CD8-positive, alpha-beta memory T cell (primary cell): ENCODE results near the gene KHDC4. TPM values are rescaled to one million over a fixed set of nuclear protein-coding genes. Genes with fewer than 3 reads are reported as not detected.

ENCODE experiments used
- CTCF ChIA-PET: fragments of 350-600 bp; sonication (Branson Sonifier 250); formaldehyde crosslinking; loops from one replicate; lab custom pipeline; 2021; ENCODE audit warnings: antibody characterized with exemption; lab: Charles Lee
- POLR2A ChIA-PET: fragments of 350-600 bp; sonication (Branson Sonifier 250); formaldehyde crosslinking; loops from one replicate; lab custom pipeline; 2021; ENCODE audit warnings: antibody characterized with exemption; lab: Charles Lee
- DNase-seq, 5 donors: peaks; one replicate each; pipeline versions ENCODE4 v3.0.0 to v3.0.0-alpha.2; 2020 to 2022; ENCODE audit warnings: mixed read lengths in 1 of 5
- H3K27ac ChIP-seq: one replicate; pipeline ENCODE4 v1.7.0; 2013; ENCODE audit warnings: low read depth, mild to moderate bottlenecking, low read length, moderate library complexity
- H3K27me3 ChIP-seq: 2 replicates; pipeline ENCODE4 v1.7.0; 2013; ENCODE audit warnings: low read length, mild to moderate bottlenecking; ENCODE audit not compliant: insufficient read depth, poor library complexity, severe bottlenecking
- H3K36me3 ChIP-seq: 2 replicates; pipeline ENCODE4 v1.7.0; 2013; ENCODE audit warnings: mild to moderate bottlenecking, low read length, moderate library complexity; ENCODE audit not compliant: insufficient read depth
- H3K4me1 ChIP-seq: 2 replicates; pipeline ENCODE4 v1.7.0; 2013; ENCODE audit warnings: mild to moderate bottlenecking, low read length, moderate library complexity; ENCODE audit not compliant: insufficient read depth
- H3K4me3 ChIP-seq: 2 replicates; pipeline ENCODE4 v1.7.0; 2013; ENCODE audit warnings: mild to moderate bottlenecking, low read length
- H3K9me3 ChIP-seq: 2 replicates; pipeline ENCODE4 v1.7.0; 2013; ENCODE audit warnings: mild to moderate bottlenecking, low read length
- H3K27ac Mint-ChIP-seq, 8 donors: one replicate each; pipeline ENCODE4 v1.8.0; 2020 to 2021; ENCODE audit warnings: mixed read lengths in 8 of 8, mild to moderate bottlenecking in 6 of 8, inconsistent platforms in 3 of 8, moderate library complexity in 3 of 8
- H3K27me3 Mint-ChIP-seq, 2 donors: one replicate each; pipeline ENCODE4 v1.8.0; 2020 to 2021; ENCODE audit warnings: mixed read lengths in 2 of 2, mild to moderate bottlenecking in 1 of 2, moderate library complexity in 1 of 2
- H3K36me3 Mint-ChIP-seq, 3 donors: one replicate each; pipeline ENCODE4 v1.8.0; 2020 to 2021; ENCODE audit warnings: mixed read lengths in 3 of 3, inconsistent platforms in 1 of 3, mild to moderate bottlenecking in 1 of 3
- H3K4me1 Mint-ChIP-seq, 3 donors: one replicate each; pipeline ENCODE4 v1.8.0; 2020 to 2021; ENCODE audit warnings: mixed read lengths in 3 of 3, inconsistent platforms in 1 of 3, mild to moderate bottlenecking in 1 of 3
- H3K4me3 Mint-ChIP-seq, 7 donors: one replicate each; pipeline ENCODE4 v1.8.0; 2020 to 2021; ENCODE audit warnings: mixed read lengths in 7 of 7, mild to moderate bottlenecking in 6 of 7, moderate library complexity in 4 of 7, inconsistent platforms in 2 of 7
- H3K9me3 Mint-ChIP-seq, 5 donors: one replicate each; pipeline ENCODE4 v1.8.0; 2020 to 2022; ENCODE audit warnings: mixed read lengths in 5 of 5, mild to moderate bottlenecking in 3 of 5, moderate library complexity in 2 of 5, inconsistent platforms in 1 of 5
- polyA plus RNA-seq: library from polyadenylated mRNA; unstranded; fragments of 300-500 nt; fragmentation: Illumina TruSeq; gene quantifications from one replicate; pipeline ENCODE4 v1.2.3, GENCODE V29; 2021
- total RNA-seq, 2 experiments: library from RNA; stranded (reverse); gene quantifications; one replicate each; pipeline ENCODE4 v1.2.3, GENCODE V29; 2021

The KHDC4 gene
- total and polyA plus RNA-seq, 3 experiments from 2014 or later = 8.2 to 61.2 (median 58.8) TPM

DNA sequence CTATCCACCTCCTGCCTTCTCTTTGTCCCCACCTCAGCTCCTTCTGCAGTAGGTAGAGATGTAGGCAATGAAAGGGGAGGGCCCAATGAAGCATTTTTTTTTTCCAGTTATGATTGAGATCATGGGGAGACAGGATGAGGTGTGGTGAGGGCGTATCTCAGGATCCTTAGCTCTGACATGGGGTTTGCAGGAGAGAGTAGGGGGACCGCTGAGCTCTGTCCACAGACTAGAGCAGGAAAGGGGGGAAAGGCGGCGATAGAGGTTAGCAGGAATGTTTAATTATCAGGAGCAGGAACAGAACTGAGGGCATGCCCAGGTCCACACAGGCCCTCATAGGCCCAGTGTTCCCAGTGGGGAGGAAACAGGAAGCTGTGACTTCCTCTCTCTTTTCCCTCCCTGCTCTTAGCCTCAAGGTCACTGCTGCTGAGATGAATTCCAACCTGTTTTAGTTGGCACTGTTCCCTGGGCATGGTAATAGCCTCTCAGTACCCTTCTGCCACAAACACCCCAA is 6.3 kb upstream of the KHDC4 start:
- peaks cover 32% of the 10 kb centered on the region for H3K4me1 ChIP-seq
- H3K4me3 ChIP-seq = no peak overlapping the region
- Mint-ChIP-seq H3K36me3 (no peaks in the 10 kb centered on the region), H3K9me3 (no peaks in the 10 kb centered on the region), H3K27ac (peak overlapping the region; percentile 1 to 85 (median 72)), H3K4me1 (peaks cover 29 to 48% (median 38%) of the 10 kb centered on the region in 3 donors), H3K4me3 (peak overlapping the region in 1 of 7 donors; percentile 11), H3K27me3 (no peaks in the 10 kb centered on the region)
- no peaks in the 10 kb centered on the region for H3K36me3 ChIP-seq
- H3K27me3 ChIP-seq = no peaks in the 10 kb centered on the region
- ChIA-PET POLR2A (interaction anchor here (0.8 kb wide), 1 partner anchor 36 kb away, joined by 3 read pairs; no protein-coding TSS in a partner anchor), CTCF (interaction anchor here (0.9 to 3.7 kb wide), 2 partner anchors 36 to 50 kb away, joined by 3 to 44 read pairs; no protein-coding TSS in a partner anchor)
- H3K27ac ChIP-seq = no peak overlapping the region
- DNase-seq = no peak
- no peaks in the 10 kb centered on the region for H3K9me3 ChIP-seq

DNA sequence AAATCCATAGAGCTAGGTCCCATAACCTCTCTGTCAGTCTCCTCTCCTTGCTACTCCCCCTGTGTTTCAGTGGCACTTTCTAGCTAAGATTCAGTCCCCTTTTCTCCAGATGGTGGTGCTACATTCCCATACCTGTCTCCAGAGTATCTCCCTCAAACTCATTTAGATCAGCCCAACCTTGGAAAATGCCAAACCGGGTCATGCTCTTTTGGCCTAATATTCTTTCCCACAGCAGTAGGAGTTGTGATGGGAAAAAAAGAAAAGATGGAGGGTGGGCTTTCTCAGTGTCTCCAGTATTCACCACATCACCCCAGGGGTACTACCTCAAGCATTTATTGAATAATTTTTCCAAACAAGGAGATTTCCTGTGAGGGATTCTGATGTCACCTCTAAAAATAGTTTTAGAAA is 4.0 kb upstream of the KHDC4 start:
- Mint-ChIP-seq H3K27me3 (no peaks in the 10 kb centered on the region), H3K9me3 (no peaks in the 10 kb centered on the region), H3K27ac (peak overlapping the region in 1 of 8 donors; percentile 73), H3K36me3 (no peaks in the 10 kb centered on the region), H3K4me1 (peaks cover 24 to 33% (median 29%) of the 10 kb centered on the region in 3 donors), H3K4me3 (peak overlapping the region in 2 of 7 donors; percentile 25 to 40)
- CTCF ChIA-PET = interaction anchor here (0.6 to 3.7 kb wide), 19 partner anchors 8 to 128 kb away, joined by 3 to 44 read pairs (median 4); partner anchors contain the start of gene ARHGEF2
- DNase-seq = peak in 2 of 5 donors; percentile 26 to 48
- H3K36me3 ChIP-seq = no peaks in the 10 kb centered on the region
- no peak overlapping the region for H3K4me3 ChIP-seq
- no peaks in the 10 kb centered on the region for H3K9me3 ChIP-seq
- H3K27ac ChIP-seq = no peak overlapping the region
- peaks cover 32% of the 10 kb centered on the region for H3K4me1 ChIP-seq
- no peaks in the 10 kb centered on the region for H3K27me3 ChIP-seq
- POLR2A ChIA-PET = interaction anchor here (0.6 to 1.0 kb wide), 3 partner anchors 8 to 51 kb away, joined by 3 to 5 read pairs (median 4); partner anchors contain the start of gene ARHGEF2

- H3K27ac Mint-ChIP-seq = peak overlapping the region in 2 of 8 donors; percentile 27 to 86
- POLR2A ChIA-PET = interaction anchor here (0.5 to 2.5 kb wide), 9 partner anchors 10 to 241 kb away, joined by 3 to 26 read pairs (median 8); partner anchors contain the start of gene ARHGEF2
- DNase-seq = no peak
- H3K4me3 Mint-ChIP-seq = peak overlapping the region in 2 of 7 donors; percentile 38 to 47
- peaks cover 45% of the 10 kb centered on the region for H3K4me1 ChIP-seq
- H3K36me3 ChIP-seq = peaks cover 27% of the 10 kb centered on the region
- peaks cover 8 to 31% (median 9%) of the 10 kb centered on the region in 3 donors for H3K4me1 Mint-ChIP-seq
- no peaks in the 10 kb centered on the region for H3K9me3 ChIP-seq
- H3K4me3 ChIP-seq = peak overlapping the region; percentile 96
- no peaks in the 10 kb centered on the region for H3K27me3 Mint-ChIP-seq
- H3K36me3 Mint-ChIP-seq = peaks cover 0 to 26% (median 0%) of the 10 kb centered on the region in 3 donors
- H3K27ac ChIP-seq = peak overlapping the region; percentile 97
- CTCF ChIA-PET = interaction anchor here (0.7 to 2.4 kb wide), 8 partner anchors 8 to 131 kb away, joined by 3 to 19 read pairs (median 5); partner anchors contain the start of gene UBQLN4
- H3K9me3 Mint-ChIP-seq = no peaks in the 10 kb centered on the region
- no peaks in the 10 kb centered on the region for H3K27me3 ChIP-seq
Observed at GRCh38 chr1:155934936-155935590, 850 bp upstream of the KHDC4 start.

GRCh38 chr1:155933591-155934096 is 569 bp downstream of the KHDC4 start:
- H3K36me3 ChIP-seq = peaks cover 36% of the 10 kb centered on the region
- peak in 1 of 5 donors; percentile 15 for DNase-seq
- ChIA-PET POLR2A (interaction anchor here (0.6 to 2.5 kb wide), 6 partner anchors 13 to 349 kb away, joined by 3 to 26 read pairs (median 6); partner anchors contain the start of genes ARHGEF2 and SMG5), CTCF (interaction anchor here (0.6 to 2.4 kb wide), 8 partner anchors 11 to 395 kb away, joined by 3 to 19 read pairs (median 5); no protein-coding TSS in a partner anchor)
- H3K4me1 Mint-ChIP-seq = peaks cover 14 to 35% (median 15%) of the 10 kb centered on the region in 3 donors
- H3K9me3 Mint-ChIP-seq = no peaks in the 10 kb centered on the region
- H3K27me3 Mint-ChIP-seq = no peaks in the 10 kb centered on the region
- H3K36me3 Mint-ChIP-seq = peaks cover 0 to 35% (median 5%) of the 10 kb centered on the region in 3 donors
- no peaks in the 10 kb centered on the region for H3K27me3 ChIP-seq
- peak overlapping the region in 1 of 8 donors; percentile 61 for H3K27ac Mint-ChIP-seq
- peak overlapping the region; percentile 96 for H3K4me3 ChIP-seq
- H3K9me3 ChIP-seq = no peaks in the 10 kb centered on the region
- peak overlapping the region; percentile 97 for H3K27ac ChIP-seq
- H3K4me1 ChIP-seq = peaks cover 42% of the 10 kb centered on the region
- H3K4me3 Mint-ChIP-seq = no peak overlapping the region

DNA sequence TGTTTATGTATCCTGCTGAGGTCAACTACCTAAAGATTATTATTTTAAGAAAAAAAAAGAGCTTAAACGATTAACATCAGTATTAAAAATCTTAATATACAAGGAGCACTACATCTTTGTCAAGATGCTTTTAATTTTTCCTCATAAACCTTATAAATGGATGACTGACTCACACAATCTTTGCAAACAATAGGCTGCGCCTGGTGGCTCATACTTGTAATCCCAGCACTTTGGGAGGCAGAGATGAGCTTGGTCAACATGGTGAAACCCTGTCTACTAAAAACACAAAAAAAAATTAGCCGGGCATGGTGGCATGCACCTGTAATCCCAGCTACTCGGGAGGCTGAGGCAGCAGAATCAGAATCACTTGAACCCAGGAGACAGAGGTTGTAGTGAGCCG is 1.7 kb downstream of the KHDC4 start:
- no peak overlapping the region for H3K27ac ChIP-seq
- H3K4me1 Mint-ChIP-seq = peaks cover 8 to 31% (median 8%) of the 10 kb centered on the region in 3 donors

GRCh38 chr1:155932081-155932480 is 2.1 kb downstream of the KHDC4 start:
- POLR2A ChIA-PET = interaction anchor here (1.1 to 1.3 kb wide), 2 partner anchors 14 to 34 kb away, joined by 3 to 4 read pairs; no protein-coding TSS in a partner anchor
- H3K36me3 ChIP-seq = peaks cover 47% of the 10 kb centered on the region
- H3K27ac Mint-ChIP-seq = peak overlapping the region in 6 of 8 donors; percentile 21 to 58 (median 42)

More for the DNA sequence above, 1.7 kb downstream of the KHDC4 start:
- peaks cover 0 to 45% (median 7%) of the 10 kb centered on the region in 3 donors for H3K36me3 Mint-ChIP-seq
- Histone ChIP-seq H3K4me1 (peaks cover 42% of the 10 kb centered on the region), H3K27me3 (no peaks in the 10 kb centered on the region), H3K36me3 (peaks cover 43% of the 10 kb centered on the region), H3K9me3 (no peaks in the 10 kb centered on the region), H3K4me3 (no peak overlapping the region)
- H3K4me3 Mint-ChIP-seq = peak overlapping the region; percentile 32 to 65 (median 62)
- CTCF ChIA-PET = interaction anchor here (1.3 to 3.1 kb wide), 2 partner anchors 14 to 57 kb away, joined by 3 to 6 read pairs; no protein-coding TSS in a partner anchor
- no peaks in the 10 kb centered on the region for H3K27me3 Mint-ChIP-seq
- H3K27ac Mint-ChIP-seq = peak overlapping the region in 3 of 8 donors; percentile 31 to 41 (median 40)
- no peak for DNase-seq
- POLR2A ChIA-PET = interaction anchor here (1.1 to 1.3 kb wide), 2 partner anchors 14 to 33 kb away, joined by 3 to 4 read pairs; no protein-coding TSS in a partner anchor
- H3K9me3 Mint-ChIP-seq = no peaks in the 10 kb centered on the region

GRCh38 chr1:155931332-155932038 is 2.7 kb downstream of the KHDC4 start:
- CTCF ChIA-PET = interaction anchor here (0.9 to 3.1 kb wide), 3 partner anchors 15 to 102 kb away, joined by 3 to 6 read pairs (median 5); no protein-coding TSS in a partner anchor
- Mint-ChIP-seq H3K27me3 (no peaks in the 10 kb centered on the region), H3K4me3 (peak overlapping the region; percentile 27 to 85 (median 61)), H3K9me3 (no peaks in the 10 kb centered on the region), H3K27ac (peak overlapping the region; percentile 26 to 85 (median 54)), H3K4me1 (peaks cover 12 to 31% (median 15%) of the 10 kb centered on the region in 3 donors), H3K36me3 (peaks cover 3 to 55% (median 11%) of the 10 kb centered on the region in 3 donors)
- POLR2A ChIA-PET = interaction anchor here (0.6 to 1.3 kb wide), 3 partner anchors 15 to 133 kb away, joined by 3 to 5 read pairs (median 4); no protein-coding TSS in a partner anchor
- Histone ChIP-seq H3K27me3 (no peaks in the 10 kb centered on the region), H3K4me3 (peak overlapping the region; percentile 23), H3K9me3 (no peaks in the 10 kb centered on the region), H3K4me1 (peaks cover 42% of the 10 kb centered on the region), H3K27ac (no peak overlapping the region), H3K36me3 (peaks cover 53% of the 10 kb centered on the region)
- DNase-seq = no peak

More at GRCh38 chr1:155932081-155932480, 2.1 kb downstream of the KHDC4 start:
- H3K27me3 Mint-ChIP-seq = no peaks in the 10 kb centered on the region
- Histone ChIP-seq H3K4me1 (peaks cover 42% of the 10 kb centered on the region), H3K9me3 (no peaks in the 10 kb centered on the region), H3K27ac (no peak overlapping the region), H3K27me3 (no peaks in the 10 kb centered on the region), H3K4me3 (peak overlapping the region; percentile 23)
- H3K4me3 Mint-ChIP-seq = peak overlapping the region; percentile 29 to 65 (median 56)
- peaks cover 9 to 31% (median 9%) of the 10 kb centered on the region in 3 donors for H3K4me1 Mint-ChIP-seq
- no peaks in the 10 kb centered on the region for H3K9me3 Mint-ChIP-seq
- CTCF ChIA-PET = interaction anchor here (1.3 to 3.1 kb wide), 3 partner anchors 14 to 58 kb away, joined by 3 to 6 read pairs (median 3); no protein-coding TSS in a partner anchor
- peaks cover under 1 to 49% (median 7%) of the 10 kb centered on the region in 3 donors for H3K36me3 Mint-ChIP-seq
- DNase-seq = no peak
